Parietal lobe (tissue), 2 donors: ENCODE measurements around the gene OR2A2. TPM values are rescaled to one million over a fixed set of nuclear protein-coding genes. Genes with fewer than 3 reads are reported as not detected.

Experiments
- small RNA-seq: library from RNA; depleted of rRNA; stranded (forward); fragments of <200 nt; gene quantifications from one replicate; pipeline ENCODE3, GENCODE V24; 2014; ENCODE audit warnings: low replicate concordance
- total RNA-seq: library from RNA; depleted of rRNA; stranded (reverse); fragments of >200 nt; gene quantifications from one replicate; pipeline ENCODE4 v1.2.3, GENCODE V29; 2014

Gene OR2A2, protein sequence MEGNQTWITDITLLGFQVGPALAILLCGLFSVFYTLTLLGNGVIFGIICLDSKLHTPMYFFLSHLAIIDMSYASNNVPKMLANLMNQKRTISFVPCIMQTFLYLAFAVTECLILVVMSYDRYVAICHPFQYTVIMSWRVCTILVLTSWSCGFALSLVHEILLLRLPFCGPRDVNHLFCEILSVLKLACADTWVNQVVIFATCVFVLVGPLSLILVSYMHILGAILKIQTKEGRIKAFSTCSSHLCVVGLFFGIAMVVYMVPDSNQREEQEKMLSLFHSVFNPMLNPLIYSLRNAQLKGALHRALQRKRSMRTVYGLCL
- not detected for total RNA-seq

DNA sequence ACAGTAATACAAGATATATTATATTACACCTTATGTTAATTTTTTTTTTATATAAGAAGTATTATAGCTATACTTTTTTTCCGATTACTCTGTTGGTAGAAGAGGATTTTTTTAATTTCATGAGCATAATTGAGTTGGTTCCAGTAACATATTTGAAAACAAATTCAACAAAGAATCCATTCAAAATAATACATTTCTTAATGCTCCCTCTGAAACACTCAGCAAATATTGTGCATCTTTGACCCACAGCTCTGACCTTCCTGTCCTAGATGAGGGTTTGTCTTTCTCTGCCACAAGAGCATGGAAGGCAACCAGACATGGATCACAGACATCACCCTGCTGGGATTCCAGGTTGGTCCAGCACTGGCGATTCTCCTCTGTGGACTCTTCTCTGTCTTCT is at the start of gene OR2A2:
Gene OR2A2 (plus strand): TSS at position 301 of the 400 bp plus-strand sequence. CDS start 0 bp downstream, at position 301.

GRCh38 chr7:144069511-144069910 is 39.9 kb upstream of the OR2A2 start, which contains the start of gene OR2A25:
OR2A25 (plus strand) TSS chr7:144069811; CDS start chr7:144074220, 4,409 bp downstream.

GRCh38 chr7:144085978-144086377 is 23.4 kb upstream of the OR2A2 start, which contains the start of gene OR2A12:
OR2A12 (plus strand) TSS chr7:144086278; CDS start chr7:144095108, 8,830 bp downstream.

GRCh38 chr7:144122876-144123275 is 13.5 kb downstream of the OR2A2 start, which contains the start of gene OR2A14:
OR2A14 (plus strand) TSS chr7:144123176; CDS start chr7:144129113, 5,937 bp downstream.

Small RNA genes within 50 kb of the gene (small RNA-seq; reads per million reads assigned to genes)
- not detected for gene OR2A41P

Other genes with a start within 250 kb of the OR2A2 start
- gene TCAF1, start 207.4 kb upstream of the OR2A2 start, total RNA-seq, result 206 TPM
- gene OR2F2, start 174.3 kb upstream of the OR2A2 start, total RNA-seq, result not detected
- not detected for gene OR2F1, start 154.7 kb upstream of the OR2A2 start, total RNA-seq
- not detected for gene OR6B1, start 109.3 kb upstream of the OR2A2 start, total RNA-seq
- gene OR2A5, start 60.6 kb upstream of the OR2A2 start, total RNA-seq, result not detected
- not detected for gene OR2A25, start 39.8 kb upstream of the OR2A2 start, total RNA-seq
- not detected for gene OR2A12, start 23.3 kb upstream of the OR2A2 start, total RNA-seq
- not detected for gene OR2A14, start 13.6 kb downstream of the OR2A2 start, total RNA-seq
- 1.6 TPM for gene CTAGE4, start 73.9 kb downstream of the OR2A2 start, total RNA-seq
- 1.6 TPM for gene ARHGEF35, start 86.2 kb downstream of the OR2A2 start, total RNA-seq
- under 0.01 TPM for gene OR2A42, start 130.0 kb downstream of the OR2A2 start, total RNA-seq
- gene OR2A7, start 155.2 kb downstream of the OR2A2 start, total RNA-seq, result 0.94 TPM
- gene CTAGE8, start 159.7 kb downstream of the OR2A2 start, total RNA-seq, result not detected
- gene OR2A1, start 202.8 kb downstream of the OR2A2 start, total RNA-seq, result not detected
- gene ARHGEF5, start 245.8 kb downstream of the OR2A2 start, total RNA-seq, result 1.3 TPM